Measurements from ENCODE around the gene RASAL2. TPM values are rescaled to one million over a fixed set of nuclear protein-coding genes. Genes with fewer than 3 reads are reported as not detected.

The RASAL2 gene
- total and polyA plus RNA-seq, 2 of the 4 experiments (the other 2 are of a cell fraction), result 13.1 to 20.6 TPM

- no peak overlapping the region for H2AK9ac ChIP-seq (replicated peaks; ENCODE audit: low read depth, low read length, poor library complexity)
- H4K91ac ChIP-seq (ENCODE audit: insufficient read depth, low read depth, low read length), result no peak overlapping the region
- no peak overlapping the region for H2BK15ac ChIP-seq (ENCODE audit: low read depth, low read length)
- no TSS peak for BruUV-seq (replicated peaks)
- no peak overlapping the region for H3K27ac ChIP-seq (ENCODE audit: insufficient read depth, low read length)
- no peaks in the 10 kb centered on the region for H3K9me3 ChIP-seq (ENCODE audit: control insufficient read depth, insufficient read depth, low read length)
- H3K36me3 ChIP-seq (ENCODE audit: control insufficient read depth, insufficient read depth, low read length), result no peaks in the 10 kb centered on the region
- no peak overlapping the region for H2AFZ ChIP-seq (replicated peaks; ENCODE audit: low read length, poor library complexity)
- H2BK5ac ChIP-seq (ENCODE audit: low read depth, low read length, poor library complexity, severe bottlenecking), result no peak overlapping the region
- H2BK120ac ChIP-seq (ENCODE audit: low read depth, low read length), result no peak overlapping the region
- no peak overlapping the region for H2AK5ac ChIP-seq (ENCODE audit: low read depth, low read length)
- in situ Hi-C loops (cut with MboI; ENCODE audit: low sequenced_read_pairs), result no loop called here
- H3K9ac ChIP-seq (ENCODE audit: low read depth, low read length), result no peak overlapping the region
- H3K4me3 ChIP-seq (ENCODE audit: insufficient read depth, low read depth, low read length), result no peak overlapping the region
- CTCF ChIA-PET, result no interaction called here
- no peak overlapping the region for H3K23ac ChIP-seq (ENCODE audit: low read depth, low read length)
- no peak overlapping the region for H2BK20ac ChIP-seq (ENCODE audit: low read depth, low read length)
- H3K79me1 ChIP-seq (ENCODE audit: low read depth in 1 of 2, low read length in 2 of 2), result no peaks in the 10 kb centered on the region
- no peak overlapping the region for H4K5ac ChIP-seq (ENCODE audit: low read depth, low read length)
- no peaks in the 10 kb centered on the region for H3K27me3 ChIP-seq (ENCODE audit: control insufficient read depth, insufficient read depth, low read length)
- ATAC-seq (ENCODE audit: low read depth) (no peak), DNase-seq (no peak)
- no CpG with 5 or more reads among the region's 2 CpGs for WGBS, 2 experiments (ENCODE audit: extremely low coverage in 2 of 2, insufficient read length in 1 of 2)
- H4K8ac ChIP-seq (ENCODE audit: low read depth in 2 of 2, low read length in 2 of 2), result no peak overlapping the region
- dilution Hi-C loops (cut with HindIII; ENCODE audit: low sequenced_read_pairs, unreplicated experiment), result no loop called here
- no peak overlapping the region for H3K4me2 ChIP-seq (ENCODE audit: low read depth, low read length)
- no peak overlapping the region for H3K4ac ChIP-seq (ENCODE audit: low read depth, low read length)
- no peaks in the 10 kb centered on the region for H4K20me1 ChIP-seq (ENCODE audit: insufficient read depth, low read length)
- no peaks in the 10 kb centered on the region for H3K4me1 ChIP-seq (ENCODE audit: control insufficient read depth, insufficient read depth, low read length)
- no peak overlapping the region for H3K56ac ChIP-seq (ENCODE audit: extremely low read depth, insufficient read depth, low read length)
- no peak overlapping the region for H3K14ac ChIP-seq (replicated peaks; ENCODE audit: low read depth, low read length)
- no peak for TF ChIP-seq MAZ (IDR thresholded peaks at IDR 0.05; ENCODE audit: borderline replicate concordance, low read depth, low read length)
- no peak for TF ChIP-seq MXI1 (IDR thresholded peaks at IDR 0.05; ENCODE audit: borderline replicate concordance, low read depth, low read length)
- TF ChIP-seq MAFK (IDR thresholded peaks at IDR 0.05; ENCODE audit: low read depth, low read length), result no peak
- TF ChIP-seq CTCF (conservative IDR thresholded peaks at IDR 0.05; ENCODE audit: low read depth, low read length), result no peak
- TF ChIP-seq NFE2L2 (IDR thresholded peaks at IDR 0.05; ENCODE audit: low read depth, low read length), result no peak
- no peak for TF ChIP-seq FOS (IDR thresholded peaks at IDR 0.05; ENCODE audit: low read depth, low read length)
- no peak for TF ChIP-seq SMC3 (IDR thresholded peaks at IDR 0.05; ENCODE audit: low read depth, low read length)
- TF ChIP-seq ELK1 (IDR thresholded peaks at IDR 0.05; ENCODE audit: borderline replicate concordance, low read depth, low read length), result no peak
- TF ChIP-seq RAD21 (IDR thresholded peaks at IDR 0.05; ENCODE audit: low read length), result no peak
- TF ChIP-seq POLR2A (IDR thresholded peaks at IDR 0.05; ENCODE audit: low read depth, low read length), result no peak
- TF ChIP-seq RCOR1 (IDR thresholded peaks at IDR 0.05; ENCODE audit: insufficient replicate concordance, low read length), result no peak
- TF ChIP-seq, protein P1, sequence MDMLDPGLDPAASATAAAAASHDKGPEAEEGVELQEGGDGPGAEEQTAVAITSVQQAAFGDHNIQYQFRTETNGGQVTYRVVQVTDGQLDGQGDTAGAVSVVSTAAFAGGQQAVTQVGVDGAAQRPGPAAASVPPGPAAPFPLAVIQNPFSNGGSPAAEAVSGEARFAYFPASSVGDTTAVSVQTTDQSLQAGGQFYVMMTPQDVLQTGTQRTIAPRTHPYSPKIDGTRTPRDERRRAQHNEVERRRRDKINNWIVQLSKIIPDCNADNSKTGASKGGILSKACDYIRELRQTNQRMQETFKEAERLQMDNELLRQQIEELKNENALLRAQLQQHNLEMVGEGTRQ (IDR thresholded peaks at IDR 0.05; ENCODE audit: low read depth, low read length), result no peak
- no peak for TF ChIP-seq RFX5 (IDR thresholded peaks at IDR 0.05; ENCODE audit: low read depth, low read length)
- no peak for TF ChIP-seq CEBPB (IDR thresholded peaks at IDR 0.05; ENCODE audit: low read depth, low read length)
- intact Hi-C loops (cut with micrococcal nuclease), result no loop called here
- H3K9me1 ChIP-seq (ENCODE audit: insufficient read depth, low read length), result no peaks in the 10 kb centered on the region
- POLR2A ChIA-PET (ENCODE audit: unreplicated experiment), result no interaction called here
- H3K18ac ChIP-seq (ENCODE audit: low read depth, low read length), result no peak overlapping the region
Measured at GRCh38 chr1:178076607-178077006, 17.3 kb upstream of the RASAL2 start.
